ENCODE measurements around the gene ESR1.
"Not testable (repeated sequence)": the region's sequence is repeated elsewhere in the genome, so short reads cannot be mapped to it uniquely, and the experiment has no call there.

The ESR1 gene

DNA sequence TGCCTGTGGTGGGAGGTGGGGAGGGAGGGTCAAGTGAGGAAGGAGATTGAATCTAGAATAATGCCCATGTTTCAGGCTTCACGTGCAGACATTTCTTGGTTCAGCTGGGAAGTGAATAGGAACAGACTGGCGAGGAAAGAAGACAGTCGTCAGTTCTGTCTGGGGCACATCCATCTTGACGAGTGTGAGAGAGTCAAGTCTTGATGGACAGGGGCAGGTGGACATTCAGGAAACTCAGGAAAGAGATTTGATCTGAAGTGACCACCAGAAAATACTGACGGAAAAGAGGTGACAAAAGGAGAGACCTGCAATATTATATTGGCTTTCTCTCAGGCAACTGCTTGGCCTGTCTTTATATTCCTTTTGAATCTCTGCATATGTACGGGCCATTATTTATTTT lies 68.6 kb downstream of the ESR1 start:
- in situ Hi-C loops (cut with HindIII; ENCODE audit: low pct_ligation_motif_present, low pct_unique_long_range_greater_than_20kb, low sequenced_read_pairs): no loop called here
- no peak for DNase-seq

DNA sequence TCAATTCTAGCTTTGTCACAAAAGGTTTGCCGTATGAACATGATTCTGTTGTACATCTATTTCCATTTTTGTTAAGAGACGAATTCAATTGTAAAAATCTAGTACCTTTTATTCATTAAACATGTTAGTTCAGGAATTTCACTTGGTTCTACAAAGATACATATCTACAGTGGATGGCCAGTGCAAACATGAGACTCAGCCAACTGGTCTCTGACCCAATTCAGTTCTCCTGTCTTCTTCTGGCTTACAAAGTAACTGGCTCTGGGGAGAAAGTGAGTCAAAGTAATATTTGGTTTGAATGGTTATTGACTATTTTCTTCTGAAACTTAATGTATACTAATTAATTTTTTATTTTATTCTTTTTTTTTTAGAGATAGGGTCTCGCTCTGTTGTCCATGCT lies 70.0 kb downstream of the ESR1 start:
- in situ Hi-C loops (cut with HindIII; ENCODE audit: low pct_ligation_motif_present, low pct_unique_long_range_greater_than_20kb, low sequenced_read_pairs): no loop called here

GRCh38 chr6:151881231-151881630 lies 73.7 kb downstream of the ESR1 start:
- no peak for DNase-seq
- in situ Hi-C loops (cut with HindIII; ENCODE audit: low pct_ligation_motif_present, low pct_unique_long_range_greater_than_20kb, low sequenced_read_pairs): no loop called here

More for the DNA sequence above, 70.0 kb downstream of the ESR1 start:
- no peak for DNase-seq

DNA sequence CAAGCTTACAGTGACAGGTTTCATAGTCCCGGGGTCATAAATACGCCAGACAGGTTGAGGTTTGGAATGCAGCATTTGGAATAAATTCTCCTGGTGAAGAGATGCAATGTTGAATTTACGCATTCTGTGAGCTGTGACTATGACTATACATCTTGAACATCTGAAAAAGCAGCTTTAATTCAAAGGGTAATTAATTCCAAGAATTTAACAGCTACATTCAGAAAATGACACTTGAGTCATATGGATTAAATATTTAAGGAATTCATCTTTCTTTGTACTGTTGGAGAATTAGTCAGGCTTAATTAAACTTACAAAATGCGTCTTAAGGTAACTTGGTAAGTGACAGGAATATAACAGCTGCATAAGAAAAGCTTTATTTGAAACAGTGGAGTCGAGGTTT lies 74.7 kb downstream of the ESR1 start:
- DNase-seq: no peak
- in situ Hi-C loops (cut with HindIII; ENCODE audit: low pct_ligation_motif_present, low pct_unique_long_range_greater_than_20kb, low sequenced_read_pairs): no loop called here

DNA sequence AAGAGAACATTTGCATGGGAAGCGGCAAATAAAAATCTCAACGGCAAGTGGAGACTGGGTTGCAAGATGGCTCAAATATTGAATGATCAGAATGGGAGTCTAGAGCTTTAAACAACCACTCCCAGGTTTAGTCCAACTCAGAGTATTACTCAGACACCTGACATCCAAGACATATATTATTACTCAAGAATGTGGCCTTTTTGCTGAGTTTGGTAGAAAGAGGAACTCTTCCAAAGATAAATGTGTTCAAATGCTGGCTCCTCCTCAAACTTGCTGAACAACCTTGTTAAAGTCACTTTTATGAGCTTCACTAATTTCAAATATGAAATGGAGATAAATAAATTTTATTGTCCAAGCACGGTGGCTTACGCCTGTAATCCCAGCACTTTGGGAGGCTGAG lies 77.8 kb downstream of the ESR1 start:
- in situ Hi-C loops (cut with HindIII; ENCODE audit: low pct_ligation_motif_present, low pct_unique_long_range_greater_than_20kb, low sequenced_read_pairs): no loop called here
- DNase-seq: no peak

DNA sequence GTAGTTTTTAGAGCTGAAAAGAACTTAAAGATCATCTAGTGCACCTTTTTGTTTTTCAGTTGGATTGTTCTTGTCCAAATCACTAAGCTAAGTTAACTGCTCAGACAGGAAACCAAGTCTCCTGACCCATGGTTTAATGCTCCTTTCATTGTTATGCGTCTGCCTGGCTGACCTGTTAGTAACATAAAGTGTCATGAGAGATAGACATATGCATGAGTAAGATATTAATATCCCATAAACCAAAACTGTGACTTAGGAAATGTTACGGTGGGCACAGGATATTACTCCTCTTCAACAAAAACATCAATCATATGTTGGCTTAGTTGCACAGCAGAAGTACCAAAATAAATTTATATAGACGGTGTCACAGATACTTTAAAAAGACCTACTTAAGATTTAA lies 84.0 kb downstream of the ESR1 start:
- in situ Hi-C loops (cut with HindIII; ENCODE audit: low pct_ligation_motif_present, low pct_unique_long_range_greater_than_20kb, low sequenced_read_pairs): no loop called here

DNA sequence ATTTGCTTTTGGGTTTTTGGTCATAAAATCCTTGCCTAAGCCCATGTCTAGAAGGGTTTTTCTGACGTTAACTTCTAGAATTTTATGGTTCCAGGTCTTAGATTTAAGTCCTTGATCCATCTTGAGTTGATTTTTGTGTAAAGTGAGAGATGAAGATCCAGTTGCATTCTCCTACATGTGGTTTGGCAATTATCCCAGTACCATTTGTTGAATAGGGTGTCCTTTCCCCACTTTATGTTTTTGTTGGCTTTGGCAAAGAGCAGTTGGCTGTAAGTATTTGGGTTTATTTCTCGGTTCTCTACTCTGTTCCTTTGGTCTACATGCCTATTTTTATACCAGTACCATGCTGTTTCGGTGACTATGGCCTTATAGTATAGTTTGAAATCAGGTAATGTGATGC lies 86.9 kb downstream of the ESR1 start:
- DNase-seq; in situ Hi-C loops (cut with HindIII; ENCODE audit: low pct_ligation_motif_present, low pct_unique_long_range_greater_than_20kb, low sequenced_read_pairs): not testable (repeated sequence)

More for the DNA sequence above, 84.0 kb downstream of the ESR1 start:
- DNase-seq: no peak

DNA sequence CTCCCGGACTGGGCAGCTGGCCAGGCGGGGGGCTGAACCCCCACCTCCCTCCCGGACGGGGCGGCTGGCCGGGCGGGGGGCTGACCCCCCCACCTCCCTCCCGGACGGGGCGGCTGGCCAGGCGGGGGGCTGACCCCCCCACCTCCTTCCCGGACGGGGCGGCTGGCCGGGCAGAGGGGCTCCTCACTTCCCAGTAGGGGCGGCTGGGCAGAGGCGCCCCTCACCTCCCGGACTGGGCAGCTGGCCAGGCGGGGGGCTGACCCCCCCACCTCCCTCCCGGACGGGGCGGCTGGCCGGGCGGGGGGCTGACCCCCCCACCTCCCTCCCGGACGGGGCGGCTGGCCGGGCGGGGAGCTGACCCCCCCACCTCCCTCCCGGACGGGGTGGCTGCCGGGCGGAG lies 91.7 kb downstream of the ESR1 start:
- DNase-seq; in situ Hi-C loops (cut with HindIII; ENCODE audit: low pct_ligation_motif_present, low pct_unique_long_range_greater_than_20kb, low sequenced_read_pairs): not testable (repeated sequence)

DNA sequence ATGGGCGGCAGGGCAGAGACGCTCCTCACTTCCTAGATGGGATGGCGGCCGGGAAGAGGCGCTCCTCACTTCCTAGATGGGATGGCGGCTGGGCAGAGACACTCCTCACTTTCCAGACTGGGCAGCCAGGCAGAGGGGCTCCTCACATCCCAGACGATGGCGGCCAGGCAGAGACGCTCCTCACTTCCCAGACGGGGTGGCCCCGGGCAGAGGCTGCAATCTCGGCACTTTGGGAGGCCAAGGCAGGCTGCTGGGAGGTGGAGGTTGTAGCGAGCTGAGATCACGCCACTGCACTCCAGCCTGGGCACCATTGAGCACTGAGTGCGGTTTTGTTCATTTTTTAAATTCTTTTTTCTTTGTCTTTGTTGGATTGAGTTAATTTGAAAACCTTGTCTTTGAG lies 92.3 kb downstream of the ESR1 start:
- DNase-seq; in situ Hi-C loops (cut with HindIII; ENCODE audit: low pct_ligation_motif_present, low pct_unique_long_range_greater_than_20kb, low sequenced_read_pairs): not testable (repeated sequence)

GRCh38 chr6:151900256-151900655 lies 92.8 kb downstream of the ESR1 start:
- no peak for DNase-seq
- in situ Hi-C loops (cut with HindIII; ENCODE audit: low pct_ligation_motif_present, low pct_unique_long_range_greater_than_20kb, low sequenced_read_pairs): no loop called here

DNA sequence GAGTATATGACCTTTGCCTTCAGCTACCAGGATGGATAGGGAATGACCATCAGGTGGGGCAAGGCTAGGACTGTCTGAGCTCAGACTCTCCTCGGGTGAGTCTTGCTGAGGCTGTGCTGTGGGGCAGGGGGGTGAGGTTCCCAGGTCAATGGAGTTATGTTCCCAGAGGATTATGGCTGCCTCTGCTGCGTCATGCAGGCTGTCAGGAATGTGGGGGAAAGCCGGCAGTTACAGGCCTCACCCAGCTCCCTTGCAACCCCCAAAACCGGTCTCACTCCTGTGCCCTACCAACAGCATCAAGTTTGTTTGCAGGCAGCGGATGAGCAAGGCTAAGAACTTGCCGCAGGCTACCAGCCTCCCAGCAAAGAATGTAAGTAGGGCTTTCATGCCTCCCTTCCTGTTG lies 93.5 kb downstream of the ESR1 start:
- DNase-seq: no peak
- in situ Hi-C loops (cut with HindIII; ENCODE audit: low pct_ligation_motif_present, low pct_unique_long_range_greater_than_20kb, low sequenced_read_pairs): no loop called here

DNA sequence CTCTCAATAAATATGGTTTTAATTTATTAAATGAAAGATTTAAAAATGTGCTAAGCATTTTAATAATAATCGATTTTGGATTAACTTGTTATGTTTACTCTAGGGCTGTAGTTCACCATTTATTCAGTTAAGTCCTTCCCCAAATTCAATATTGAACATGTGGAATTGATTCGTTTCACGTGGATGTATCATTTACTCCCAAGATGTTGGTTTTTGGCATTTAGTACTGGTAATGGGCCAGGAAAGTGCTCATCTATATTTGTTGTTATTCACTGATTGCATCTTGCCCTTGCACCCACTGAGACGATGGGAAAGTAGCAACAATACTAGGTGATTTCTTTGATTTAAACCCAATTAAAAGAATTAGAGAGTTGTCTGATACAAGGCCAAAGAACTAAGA lies 97.1 kb downstream of the ESR1 start:
- DNase-seq: no peak
- in situ Hi-C loops (cut with HindIII; ENCODE audit: low pct_ligation_motif_present, low pct_unique_long_range_greater_than_20kb, low sequenced_read_pairs): no loop called here

GRCh38 chr6:151905072-151905471 lies 97.6 kb downstream of the ESR1 start:
- no peak for DNase-seq
- in situ Hi-C loops (cut with HindIII; ENCODE audit: low pct_ligation_motif_present, low pct_unique_long_range_greater_than_20kb, low sequenced_read_pairs): no loop called here

DNA sequence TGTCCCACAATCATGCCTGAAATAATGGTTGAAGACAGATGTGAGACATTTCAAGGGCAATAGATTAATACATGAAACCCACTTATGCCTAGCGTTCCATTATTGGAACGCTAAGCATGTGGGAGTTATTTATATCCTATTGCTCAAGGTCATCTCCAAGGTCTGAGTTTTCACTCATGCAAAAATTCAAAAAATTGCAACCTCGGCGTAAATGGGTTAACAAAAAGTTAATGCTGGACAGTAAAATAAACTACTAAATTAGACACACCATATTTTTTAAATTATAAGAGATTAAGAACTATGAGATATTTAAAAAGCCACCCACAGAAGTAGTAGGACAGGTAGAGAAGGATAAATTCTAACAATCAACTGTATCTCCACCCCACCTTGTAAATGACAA lies 98.4 kb downstream of the ESR1 start:
- DNase-seq: no peak
- in situ Hi-C loops (cut with HindIII; ENCODE audit: low pct_ligation_motif_present, low pct_unique_long_range_greater_than_20kb, low sequenced_read_pairs): no loop called here

- DNase-seq: no peak
- in situ Hi-C loops (cut with HindIII; ENCODE audit: low pct_ligation_motif_present, low pct_unique_long_range_greater_than_20kb, low sequenced_read_pairs): no loop called here
Measured at GRCh38 chr6:151911401-151911800, 103.9 kb downstream of the ESR1 start.

GRCh38 chr6:151914484-151914883 lies 107.0 kb downstream of the ESR1 start:
- in situ Hi-C loops (cut with HindIII; ENCODE audit: low pct_ligation_motif_present, low pct_unique_long_range_greater_than_20kb, low sequenced_read_pairs): no loop called here
- DNase-seq: no peak

DNA sequence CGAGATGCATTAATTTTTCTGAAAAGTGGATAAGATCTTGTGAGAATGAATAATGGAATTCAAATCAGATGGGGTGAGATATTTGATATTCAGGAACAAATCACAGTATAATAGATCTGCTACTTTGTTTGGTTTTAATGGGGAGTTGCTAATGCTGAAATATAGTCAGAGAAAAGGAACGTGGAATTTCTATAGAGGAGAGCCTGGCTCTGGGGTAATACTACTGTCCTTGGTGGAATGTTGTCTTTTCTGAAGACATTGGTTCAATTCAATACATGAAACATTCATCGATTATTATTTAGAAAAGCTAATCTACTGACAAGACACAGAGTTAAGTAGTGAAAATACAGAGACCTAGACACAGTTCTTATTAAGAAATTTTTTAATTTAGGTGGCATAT lies 108.6 kb downstream of the ESR1 start:
- in situ Hi-C loops (cut with HindIII; ENCODE audit: low pct_ligation_motif_present, low pct_unique_long_range_greater_than_20kb, low sequenced_read_pairs): no loop called here
- DNase-seq: no peak

DNA sequence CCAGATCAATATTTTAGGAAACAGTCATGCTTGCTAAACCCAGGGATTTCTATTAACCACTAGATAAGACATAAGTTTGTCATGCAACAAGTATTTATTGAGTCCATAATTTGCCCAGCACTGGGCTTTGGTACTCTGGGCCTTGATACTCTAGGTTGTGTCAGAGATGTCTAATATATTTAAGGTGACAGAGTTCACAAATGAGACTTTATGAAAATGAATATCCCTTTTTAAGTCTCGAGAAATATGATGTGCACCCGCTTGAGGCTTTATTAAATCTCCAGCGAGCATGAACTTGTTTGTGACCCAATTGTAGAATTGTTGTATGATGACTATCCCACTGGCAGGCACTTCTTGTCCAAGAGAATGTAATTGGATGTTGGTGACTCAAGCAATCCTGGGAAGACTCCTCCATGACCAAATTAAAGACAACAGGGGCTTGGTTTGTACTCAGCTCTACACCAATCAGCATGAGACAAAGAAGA lies 109.2 kb downstream of the ESR1 start:
- DNase-seq: no peak
- in situ Hi-C loops (cut with HindIII; ENCODE audit: low pct_ligation_motif_present, low pct_unique_long_range_greater_than_20kb, low sequenced_read_pairs): no loop called here

DNA sequence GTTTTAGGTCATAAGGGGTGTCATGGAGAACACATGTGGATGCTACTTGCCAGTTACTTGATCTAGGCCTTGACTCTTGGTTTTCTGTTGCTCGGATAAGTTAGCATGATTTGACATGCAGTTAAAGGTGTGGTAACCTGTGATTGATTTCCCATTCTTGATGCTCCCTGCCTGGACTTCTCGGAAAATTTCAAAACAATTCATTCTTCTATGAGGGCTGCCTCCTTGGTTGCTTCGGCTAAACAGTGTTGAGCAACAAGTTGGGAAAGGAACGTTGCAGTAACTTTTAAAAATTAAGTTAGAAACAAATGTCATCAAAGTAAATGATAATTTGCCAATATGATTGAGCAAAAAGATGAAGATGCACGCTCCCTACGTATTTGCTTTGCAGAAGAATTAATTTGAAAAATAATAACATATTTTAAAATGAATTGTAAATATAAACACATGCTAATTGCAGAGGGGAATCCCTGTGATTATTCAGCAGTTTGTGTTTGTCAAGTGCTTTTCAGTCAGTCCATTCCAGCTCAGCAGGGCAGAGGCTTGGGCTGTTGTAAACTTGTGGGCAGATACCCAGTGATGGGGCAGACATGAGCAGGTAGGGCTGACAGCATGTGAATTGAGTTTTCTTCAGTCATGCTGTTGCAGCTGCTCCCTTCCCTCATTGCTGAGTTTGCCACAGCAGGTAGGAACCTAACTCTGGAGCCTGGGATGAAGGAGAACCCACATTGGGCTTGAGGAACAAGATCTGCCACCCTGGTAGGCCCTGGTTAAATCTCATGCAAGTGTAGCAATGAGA lies 110.2 kb downstream of the ESR1 start:
- DNase-seq: no peak
- in situ Hi-C loops (cut with HindIII; ENCODE audit: low pct_ligation_motif_present, low pct_unique_long_range_greater_than_20kb, low sequenced_read_pairs): no loop called here

DNA sequence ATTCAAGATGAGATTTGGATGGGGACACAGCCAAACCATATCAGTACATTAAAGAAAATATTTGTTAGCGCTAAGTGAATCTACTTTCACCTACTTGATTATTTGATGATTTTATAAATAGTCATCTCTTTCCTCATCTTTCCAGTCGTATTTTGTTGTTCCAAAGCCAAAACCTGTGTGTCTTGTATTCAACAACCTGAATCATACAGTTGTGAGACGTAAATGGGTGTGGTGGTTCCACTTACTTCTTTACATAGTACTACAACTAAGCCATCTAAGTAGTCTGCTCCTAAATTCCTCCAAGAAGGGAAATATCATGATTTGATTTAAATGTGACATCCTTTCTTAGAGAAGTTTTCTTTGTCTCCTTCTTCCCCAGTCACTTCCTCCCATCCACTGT lies 132.8 kb downstream of the ESR1 start:
- no peak for DNase-seq
- in situ Hi-C loops (cut with HindIII; ENCODE audit: low pct_ligation_motif_present, low pct_unique_long_range_greater_than_20kb, low sequenced_read_pairs): no loop called here
